ENCODE results near the gene POM121C.
"Not testable (repeated sequence)": the region's sequence is repeated elsewhere in the genome, so short reads cannot be mapped to it uniquely, and the experiment has no call there.

POM121C gene

DNA sequence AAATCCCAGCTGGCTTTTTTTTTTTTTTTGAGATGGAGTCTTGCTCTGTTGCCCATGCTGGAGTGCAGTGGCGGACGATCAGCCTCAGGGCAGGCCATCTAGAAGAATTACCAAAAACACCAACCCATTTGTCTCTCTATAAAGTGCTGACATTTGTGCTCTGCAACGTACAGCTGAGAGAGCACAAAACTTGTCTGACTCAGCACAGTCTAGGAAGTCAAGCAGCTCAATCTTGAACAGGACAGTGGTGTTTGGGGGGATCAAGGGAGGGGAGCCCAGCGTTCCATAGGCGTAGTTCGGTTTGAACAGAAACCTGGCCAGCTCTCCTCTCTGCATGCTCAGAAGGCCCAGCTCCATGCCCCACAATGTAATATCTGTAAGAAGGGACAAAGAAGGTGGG, 92.9 kb downstream of the POM121C start:
- DNase-seq (ENCODE audit: low spot score), result not testable (repeated sequence)

DNA sequence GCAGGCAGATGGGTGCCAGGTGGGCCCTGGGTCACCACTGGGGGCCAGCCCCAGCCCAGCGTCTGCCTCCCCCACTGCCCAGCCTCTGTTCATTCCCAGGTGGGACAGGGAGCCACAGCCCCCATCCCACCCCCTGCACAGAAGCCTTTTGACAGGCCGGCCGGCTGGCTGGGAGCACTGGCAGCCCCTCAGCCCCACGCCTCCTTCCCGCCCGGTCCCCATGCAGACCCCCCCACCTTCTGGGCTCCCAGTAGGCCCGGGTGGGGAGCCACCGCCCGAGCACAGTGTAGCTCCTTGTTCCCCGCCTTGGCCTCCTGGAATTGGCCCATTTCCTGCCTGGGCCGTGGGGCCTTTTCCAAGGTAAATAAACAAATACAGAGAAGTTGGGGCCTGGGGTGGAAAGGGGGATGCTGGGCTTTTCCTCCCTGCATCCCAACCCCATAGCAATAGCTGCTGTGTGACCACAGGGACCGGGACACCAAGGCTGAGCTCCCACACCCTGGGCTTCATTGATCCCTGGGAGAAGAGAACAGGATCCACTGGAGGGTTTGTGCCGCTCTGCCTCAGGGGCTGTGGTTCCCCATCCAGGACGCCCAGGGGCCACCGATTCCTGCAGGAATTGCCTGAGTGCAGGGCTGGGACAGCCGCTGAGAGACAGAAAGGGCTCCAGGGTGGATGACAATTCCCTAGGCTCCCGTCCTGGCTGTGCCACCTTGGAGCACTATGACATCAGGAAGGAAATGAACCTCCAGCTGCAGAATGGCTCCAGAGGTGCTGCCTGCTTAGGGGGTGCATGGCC, 111.4 kb downstream of the POM121C start:
- DNase-seq (ENCODE audit: low spot score), result not testable (repeated sequence)

DNA sequence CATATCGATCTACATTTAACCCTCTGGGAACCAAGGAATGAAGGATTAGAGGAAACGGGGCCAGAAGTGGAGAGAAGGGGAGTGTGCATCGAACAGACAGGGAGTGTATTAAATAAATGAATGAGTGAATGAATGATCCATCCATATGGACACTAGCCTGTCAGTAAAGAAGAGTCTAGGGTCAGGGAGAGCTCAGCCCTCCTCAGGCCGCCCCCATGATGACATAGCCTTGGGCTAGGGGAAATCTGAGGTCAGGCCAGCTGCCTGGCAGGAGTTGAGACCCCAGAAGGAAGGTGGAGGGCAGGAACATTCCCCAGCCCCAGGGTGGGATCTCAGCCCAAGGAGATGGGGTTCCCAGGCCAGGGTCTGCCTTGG, 112.0 kb downstream of the POM121C start:
- not testable (repeated sequence) for DNase-seq (ENCODE audit: low spot score)

DNA sequence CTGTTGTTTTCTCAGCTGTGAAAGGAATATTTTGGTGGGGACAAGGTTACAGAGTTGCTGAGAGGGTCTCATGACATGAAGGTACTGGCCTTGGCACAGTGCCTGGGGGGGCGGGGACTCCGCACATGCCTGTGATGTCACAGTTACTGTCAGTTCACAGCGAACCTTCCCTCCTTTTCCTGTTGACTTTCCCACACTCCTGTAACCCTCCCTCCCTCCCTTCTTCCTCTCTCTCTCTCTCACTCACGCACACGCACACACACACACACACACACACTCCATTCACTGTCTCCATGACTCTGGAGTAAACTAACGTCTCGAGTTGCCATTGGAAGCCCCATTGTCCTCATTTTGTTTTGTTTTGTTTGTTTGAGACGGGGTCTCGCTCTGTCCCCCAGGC, 118.8 kb downstream of the POM121C start:
- not testable (repeated sequence) for DNase-seq (ENCODE audit: low spot score)
